HG03521 (cell line): ENCODE results near the gene SERPINA9.

ENCODE experiments used
- ATAC-seq: cut with Tn5 transposase; IDR thresholded peaks from one replicate; pipeline ENCODE4 v1.9.1; 2021; ENCODE audit warnings: mild to moderate bottlenecking, moderate library complexity; ENCODE audit not compliant: unreplicated experiment

Gene SERPINA9

DNA sequence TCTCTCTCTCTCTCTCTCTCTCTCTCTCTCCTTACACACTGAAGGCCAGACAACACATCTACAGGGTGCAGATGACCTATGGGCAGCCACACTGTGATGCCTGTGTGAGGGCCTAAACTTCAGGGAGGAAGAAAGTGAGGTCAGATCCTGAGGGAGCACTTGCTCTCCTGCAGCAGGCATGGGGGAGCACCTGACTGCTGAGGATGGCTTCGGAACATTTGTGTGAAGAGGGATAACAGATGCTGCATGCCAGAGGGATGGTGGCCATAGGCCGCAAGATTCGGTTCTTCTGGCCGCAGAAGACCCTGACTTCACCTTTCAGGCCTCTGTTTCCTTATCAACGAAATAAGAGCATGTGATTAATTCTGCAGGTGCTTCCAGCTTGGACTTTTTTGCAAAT, 11.7 kb downstream of the SERPINA9 start:
- no peak for ATAC-seq

DNA sequence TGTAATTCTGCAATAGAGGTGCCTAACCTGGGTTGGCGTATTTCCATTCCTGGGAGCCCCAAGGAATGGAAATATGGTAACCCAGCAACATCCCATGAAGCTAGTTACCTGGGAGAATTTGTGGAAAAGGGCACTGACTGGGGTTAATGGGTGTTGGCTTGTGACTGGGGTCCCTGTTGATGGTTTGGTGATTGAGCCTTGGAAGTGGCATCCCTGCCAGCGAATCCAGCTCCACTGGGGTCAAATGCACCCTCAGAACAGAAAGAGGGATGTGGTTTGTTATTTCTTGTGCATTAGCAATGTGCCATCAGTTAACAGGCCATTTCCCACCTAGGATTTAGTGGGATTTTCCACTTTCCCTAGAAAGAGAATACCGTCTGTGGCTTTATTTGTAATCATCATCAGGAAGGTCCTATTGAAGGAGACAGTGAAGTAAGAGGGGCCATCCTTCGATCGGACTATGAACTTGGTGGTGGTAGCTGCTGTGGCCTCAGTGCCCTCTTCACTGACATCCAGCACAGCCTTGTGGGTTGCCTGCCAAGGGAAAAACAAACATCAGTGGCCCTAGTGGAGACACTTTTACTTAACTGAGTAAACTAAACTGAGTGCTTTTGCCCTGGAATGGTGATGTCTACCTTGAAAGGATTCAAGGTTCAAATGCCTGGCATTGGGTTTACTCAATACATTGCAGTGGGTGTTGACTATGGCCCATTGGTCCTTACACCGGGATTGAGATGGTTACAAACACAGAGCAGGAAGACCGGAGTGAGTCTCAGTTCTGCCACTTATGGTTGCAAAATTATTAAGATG, 13.0 kb downstream of the SERPINA9 start:
- ATAC-seq, result no peak

DNA sequence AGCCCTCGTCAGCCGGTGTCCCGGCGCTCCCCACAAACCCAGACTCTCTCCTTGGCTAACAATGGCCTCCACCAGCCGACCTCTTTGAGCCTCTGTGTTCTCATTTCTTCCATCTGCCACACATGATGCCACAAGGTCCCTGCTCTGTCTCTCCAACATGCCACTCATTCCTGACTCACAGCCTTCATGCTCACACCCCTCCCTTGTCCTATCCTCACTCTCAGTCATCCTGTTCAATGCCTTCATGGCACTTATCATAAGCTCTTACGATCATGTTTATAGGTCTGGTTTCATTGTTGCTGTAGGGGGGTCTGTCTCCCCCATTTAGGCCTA, 13.8 kb downstream of the SERPINA9 start:
- no peak for ATAC-seq

- ATAC-seq, result no peak
Measured at GRCh38 chr14:94461526-94462218, 14.3 kb downstream of the SERPINA9 start.

DNA sequence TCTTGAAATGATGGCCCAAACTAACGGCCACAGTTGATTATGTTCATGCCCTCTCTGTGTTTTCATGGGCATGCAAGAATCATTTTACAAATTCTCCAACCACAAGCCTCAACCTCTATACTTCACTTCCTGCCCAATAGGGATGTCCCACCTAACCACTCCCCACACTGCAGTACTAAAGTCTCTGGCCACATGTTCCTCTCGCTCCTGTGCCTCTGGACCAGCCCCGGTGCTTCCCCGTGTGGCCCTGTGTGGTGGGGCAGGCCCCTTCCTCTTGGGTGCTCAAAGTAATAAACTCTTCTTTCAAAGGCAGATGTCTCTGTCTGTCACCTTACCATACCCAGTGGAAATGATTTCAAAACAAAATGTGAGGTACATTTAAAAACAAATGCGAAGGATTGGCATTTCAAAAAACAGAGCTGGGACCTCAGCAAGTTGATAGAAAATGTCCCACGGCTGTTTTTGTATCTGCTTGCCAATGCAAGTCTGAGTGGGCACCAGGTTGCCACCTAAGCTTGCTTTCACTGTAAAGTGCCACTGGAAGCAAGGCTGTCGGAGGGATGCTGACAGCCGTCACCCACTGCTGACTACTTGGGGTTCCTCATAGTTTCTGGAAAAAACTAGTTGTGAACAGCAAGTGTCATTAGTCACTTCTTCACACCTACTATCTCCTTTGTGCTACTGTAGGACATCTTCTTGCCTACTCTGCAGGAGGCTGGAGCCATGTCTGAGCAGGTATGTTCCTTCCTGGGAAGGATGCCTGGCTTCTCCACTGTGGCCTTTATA, 15.2 kb downstream of the SERPINA9 start:
- no peak for ATAC-seq

GRCh38 chr14:94458558-94459205, 17.3 kb downstream of the SERPINA9 start:
- no peak for ATAC-seq

GRCh38 chr14:94458096-94458495, 17.9 kb downstream of the SERPINA9 start:
- no peak for ATAC-seq

GRCh38 chr14:94455928-94456327, 20.1 kb downstream of the SERPINA9 start:
- no peak for ATAC-seq

DNA sequence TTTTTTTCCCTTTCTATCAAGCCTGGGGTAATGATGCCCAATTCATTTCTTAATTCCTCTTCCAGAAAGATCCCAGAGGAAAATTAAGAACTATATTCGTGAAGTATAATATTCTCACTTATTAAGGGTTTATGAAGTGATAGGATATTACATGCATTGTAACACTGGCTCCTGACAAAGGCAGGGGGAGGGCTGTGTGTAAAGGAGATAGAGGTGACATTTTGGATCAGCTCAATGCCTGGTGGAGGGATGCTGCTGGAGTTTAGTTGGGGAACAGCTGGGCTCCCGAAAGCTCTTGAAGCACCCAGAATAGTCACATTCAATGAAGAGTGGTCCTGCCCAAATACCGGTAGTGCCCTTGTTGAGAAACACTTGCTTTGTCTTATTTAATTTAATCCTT, 24.2 kb downstream of the SERPINA9 start:
- ATAC-seq, result no peak

DNA sequence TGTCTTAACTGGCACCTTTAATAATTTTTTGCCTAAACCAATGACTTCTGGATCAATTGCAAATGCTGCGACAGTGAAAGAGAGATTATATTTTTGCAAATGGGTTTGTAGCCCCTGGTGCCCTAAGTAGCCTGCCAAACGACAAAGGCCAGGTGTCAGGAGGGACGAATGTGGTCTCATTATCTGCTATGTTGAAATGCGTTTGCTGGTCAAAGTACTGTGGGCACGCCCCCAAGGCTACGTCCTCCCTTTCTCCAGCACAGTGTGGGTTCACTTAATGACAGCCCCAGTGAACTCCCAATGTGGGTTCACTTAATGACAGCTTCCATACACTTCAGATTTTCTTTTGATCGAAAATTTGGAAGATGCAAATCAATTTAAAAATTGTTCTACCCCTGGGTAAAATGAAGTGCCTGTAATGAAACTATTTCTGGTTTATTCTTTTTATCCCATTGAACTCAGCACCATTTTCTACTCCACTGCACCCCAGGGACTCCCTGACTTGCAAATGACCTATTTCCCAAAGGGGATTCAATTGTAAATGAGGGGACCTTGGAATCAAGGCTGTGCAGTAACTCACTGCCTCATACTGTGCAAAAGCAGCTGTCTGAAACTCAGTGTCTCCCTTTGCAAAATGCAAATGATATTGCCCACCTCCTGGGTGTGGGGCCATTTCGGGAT, 24.8 kb downstream of the SERPINA9 start:
- ATAC-seq, result no peak

DNA sequence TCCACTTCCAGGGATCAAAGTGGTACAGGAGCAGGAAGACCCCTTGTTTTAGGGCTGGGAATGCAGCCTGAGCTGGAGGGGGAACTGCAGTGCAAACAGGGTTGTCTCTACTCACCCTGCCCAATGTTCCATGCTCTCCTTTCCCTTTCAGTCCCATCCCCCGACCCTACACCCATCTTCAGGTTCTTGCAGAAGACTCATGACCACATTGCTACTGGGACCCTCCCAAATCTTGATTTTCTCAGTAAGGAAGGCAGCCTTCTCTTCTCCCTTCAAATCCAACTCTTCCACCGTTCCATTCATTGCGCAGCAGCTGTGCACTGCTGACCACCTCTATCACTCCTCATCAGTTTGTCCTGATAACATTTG, 25.3 kb downstream of the SERPINA9 start:
- no peak for ATAC-seq

GRCh38 chr14:94449930-94450329, 26.1 kb downstream of the SERPINA9 start:
- ATAC-seq, result no peak

- ATAC-seq, result no peak
Measured at GRCh38 chr14:94448071-94448808, 27.8 kb downstream of the SERPINA9 start.

- ATAC-seq, result no peak
Measured at GRCh38 chr14:94447206-94447605, 28.8 kb downstream of the SERPINA9 start.

DNA sequence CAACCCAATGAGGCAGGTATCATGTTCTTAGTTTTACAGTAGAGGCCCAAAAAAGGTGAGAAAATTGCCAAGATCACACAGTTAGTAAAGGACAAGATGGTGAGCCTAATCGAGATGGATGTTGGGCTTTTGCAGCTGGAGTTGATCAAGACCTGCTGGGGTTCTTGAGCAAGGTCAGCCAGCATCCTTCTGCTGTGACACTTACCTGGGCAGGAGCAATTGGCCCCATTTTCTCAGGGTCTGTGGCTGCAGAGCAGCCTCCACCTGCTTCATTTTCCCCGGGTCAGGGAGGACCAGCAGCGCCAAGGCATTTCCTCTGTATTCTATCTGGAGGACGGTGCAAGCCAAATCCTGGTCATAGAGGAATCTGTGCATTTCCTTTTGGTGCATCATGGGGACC, 29.9 kb downstream of the SERPINA9 start:
- no peak for ATAC-seq

DNA sequence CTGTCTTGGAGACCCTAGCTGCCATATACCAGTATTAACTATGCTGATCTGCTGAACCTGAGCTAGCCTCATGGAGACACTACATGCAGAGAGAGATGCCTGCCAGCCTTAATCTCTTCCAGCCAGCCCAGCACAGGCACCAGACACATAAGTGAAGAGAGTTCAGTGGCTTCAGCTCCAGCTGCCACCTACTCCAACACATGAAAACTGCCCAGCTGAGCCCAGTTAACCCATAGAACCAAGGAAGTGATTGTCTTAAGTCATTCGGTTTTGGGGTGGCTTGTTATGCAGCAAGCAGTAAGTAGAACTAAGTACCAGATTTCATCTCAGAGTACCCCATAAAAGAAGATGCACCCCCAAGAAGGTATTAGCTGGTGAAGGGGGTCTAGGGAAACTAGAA, 31.0 kb downstream of the SERPINA9 start:
- no peak for ATAC-seq

GRCh38 chr14:94441531-94442205, 34.3 kb downstream of the SERPINA9 start:
- no peak for ATAC-seq

DNA sequence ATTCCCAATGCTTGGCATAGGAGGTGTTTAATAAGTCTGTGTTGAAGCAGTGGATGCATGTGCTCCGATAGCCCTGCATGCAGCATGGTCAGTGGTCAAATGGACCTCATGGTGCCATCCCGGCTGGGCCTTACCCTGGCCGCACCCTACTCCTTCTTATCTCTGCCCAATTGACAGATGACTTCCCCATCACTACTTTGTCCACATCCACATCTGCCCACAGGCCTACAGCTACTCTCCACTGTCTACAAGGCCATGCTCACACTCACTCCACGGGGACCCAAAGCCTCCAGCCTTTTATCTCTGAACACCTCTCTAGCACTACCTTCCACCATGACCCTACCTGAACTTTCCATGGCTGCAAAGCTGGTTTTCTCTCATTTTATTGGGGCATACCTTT, 34.9 kb downstream of the SERPINA9 start:
- no peak for ATAC-seq

DNA sequence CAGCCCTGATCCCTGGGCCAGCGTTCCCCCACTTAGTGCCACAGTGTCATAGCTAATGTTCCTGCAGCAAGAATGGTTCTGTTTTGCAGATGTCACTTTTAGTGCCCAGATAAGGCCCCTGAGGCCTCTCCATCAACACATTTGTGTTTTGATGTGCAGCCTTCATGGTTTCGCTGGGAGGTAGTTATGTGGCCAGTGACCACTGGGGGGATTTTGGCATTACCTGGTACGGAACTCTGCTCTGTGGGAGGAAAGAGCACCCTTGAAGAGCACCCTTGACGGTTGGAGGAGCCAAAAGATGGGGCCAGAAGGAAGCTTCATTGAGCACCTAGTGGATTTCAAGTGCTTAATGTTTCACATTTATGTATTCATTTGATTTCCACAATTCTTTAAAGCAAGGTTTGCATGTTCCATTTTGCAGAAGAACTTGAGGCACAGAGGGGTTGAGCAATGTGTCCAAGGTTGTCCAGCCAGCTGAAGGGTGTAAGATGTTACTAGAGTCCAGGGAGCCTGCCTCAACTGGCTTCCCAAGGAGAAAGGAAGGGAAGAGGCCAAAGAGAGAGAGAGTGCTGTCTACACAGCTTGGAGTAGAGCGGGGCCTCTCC, 36.4 kb downstream of the SERPINA9 start:
- ATAC-seq, result no peak
